Epidermal melanocyte (primary cell): Measurements from ENCODE around the gene ATP11B.

Source experiments
- DNase-seq: peaks from one replicate; pipeline ENCODE4 v3.0.0; 2011; ENCODE audit warnings: low spot score; ENCODE audit not compliant: insufficient read length

The ATP11B gene

DNA sequence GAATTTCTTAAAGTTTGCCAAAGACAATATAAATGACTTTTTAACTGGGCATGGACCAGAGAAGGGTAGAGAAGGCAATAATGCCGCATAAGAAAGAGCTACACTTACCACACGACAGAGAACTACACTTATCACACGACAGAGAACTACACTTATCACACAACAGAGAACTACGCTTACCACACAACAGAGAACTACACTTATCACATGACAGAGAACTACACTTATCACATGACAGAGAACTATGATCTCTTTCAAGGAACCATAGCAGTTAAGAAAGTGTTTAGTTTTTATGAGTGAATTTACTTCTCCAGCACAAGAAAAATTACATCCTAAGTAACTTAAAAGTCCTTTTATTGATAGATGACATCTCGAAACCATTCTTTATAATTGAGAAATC, 155.0 kb downstream of the ATP11B start:
- DNase-seq: no peak

DNA sequence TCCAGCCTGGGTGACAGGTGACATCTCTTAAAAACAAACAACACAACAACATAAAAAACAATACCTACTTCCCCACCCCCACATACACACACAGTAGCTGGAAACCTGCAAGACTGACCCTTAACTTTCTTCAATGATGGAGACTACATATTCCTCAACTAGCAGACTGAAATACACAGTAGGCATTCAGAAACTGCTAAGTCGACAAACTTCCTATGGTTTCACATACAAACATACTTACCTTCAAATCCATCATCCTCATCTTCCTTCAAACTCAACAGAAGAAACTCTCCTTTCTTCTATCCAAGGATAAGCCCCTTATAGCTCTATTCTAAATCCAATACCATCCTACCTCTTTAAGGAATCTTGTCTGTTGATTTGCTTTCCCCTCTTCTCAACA, 156.4 kb downstream of the ATP11B start:
- DNase-seq: no peak

DNA sequence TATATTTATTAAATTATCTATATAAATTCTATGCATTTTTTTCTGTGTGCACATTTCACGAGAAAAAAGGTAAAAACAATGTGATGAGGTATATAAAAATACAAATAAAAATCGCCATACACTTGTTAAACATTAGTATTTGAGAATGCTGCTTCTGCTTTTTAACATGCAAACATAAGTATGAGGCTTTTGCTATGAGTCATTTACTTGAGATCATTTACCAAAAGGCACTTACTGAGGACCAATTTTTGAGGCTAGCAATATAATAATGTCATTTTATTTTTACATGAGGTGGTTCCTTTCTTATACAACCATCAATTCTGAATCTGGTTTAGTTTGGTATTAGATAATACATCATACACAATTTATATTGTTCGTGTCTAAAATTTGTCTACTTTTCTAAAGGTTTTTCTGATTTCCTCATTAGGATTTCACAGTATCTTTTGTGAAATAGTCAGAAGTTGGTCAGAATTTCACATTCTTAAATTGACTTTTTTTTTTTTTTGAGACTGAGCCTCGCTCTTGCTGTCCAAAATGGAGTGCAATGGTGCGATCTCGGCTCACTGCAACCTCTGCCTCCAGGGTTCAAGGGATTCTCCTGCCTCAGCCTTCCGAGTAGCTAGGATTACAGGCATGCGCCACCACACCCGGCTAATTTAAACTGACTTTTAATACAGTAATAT, 161.4 kb downstream of the ATP11B start:
- DNase-seq: no peak

DNA sequence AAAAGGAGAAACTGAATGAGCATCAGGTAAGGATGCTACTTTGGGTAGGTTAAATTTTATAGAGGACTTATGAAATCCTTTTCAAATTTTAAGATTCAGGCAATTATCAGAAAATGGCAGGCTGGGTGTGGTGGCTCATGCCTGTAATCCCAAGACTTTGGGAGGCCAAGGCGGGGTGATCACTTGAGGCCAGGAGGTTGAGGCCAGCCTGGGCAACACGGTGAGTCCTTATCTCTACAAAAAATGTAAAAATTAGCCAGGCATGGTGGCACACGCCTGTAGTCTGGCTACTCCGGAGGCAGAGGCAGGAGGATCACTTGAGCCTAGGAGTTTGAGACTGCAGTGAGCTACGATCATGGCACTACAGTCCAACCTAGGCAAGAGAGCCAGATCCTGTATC, 163.9 kb downstream of the ATP11B start:
- no peak for DNase-seq

DNA sequence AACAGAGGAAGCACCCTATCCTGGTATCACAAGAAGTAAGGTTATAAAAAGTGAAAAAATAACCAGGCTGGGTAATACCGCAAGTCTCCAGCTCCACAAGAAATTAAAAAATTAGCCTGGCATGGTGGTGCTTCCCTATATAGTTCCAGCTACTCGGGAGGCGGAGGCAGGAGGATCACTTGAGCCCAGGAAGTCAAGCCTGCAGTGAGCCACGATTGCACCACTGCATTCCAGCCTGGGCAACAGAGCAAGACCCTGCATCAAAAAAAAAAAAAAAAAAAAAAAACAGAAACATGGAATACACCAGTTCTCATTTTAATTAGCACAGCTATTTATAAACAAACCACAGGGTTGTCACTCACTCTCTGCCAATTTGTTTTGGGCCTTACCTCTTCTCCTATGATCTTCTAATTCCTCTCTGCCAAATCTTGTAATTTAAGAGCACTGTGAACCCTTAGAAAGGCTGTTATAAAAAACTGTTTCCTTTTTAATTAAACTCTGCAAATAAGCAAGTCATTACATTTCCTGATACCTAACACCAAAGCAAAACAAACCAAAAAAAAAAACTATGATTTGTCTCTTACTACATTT, 164.5 kb downstream of the ATP11B start:
- DNase-seq: no peak

DNA sequence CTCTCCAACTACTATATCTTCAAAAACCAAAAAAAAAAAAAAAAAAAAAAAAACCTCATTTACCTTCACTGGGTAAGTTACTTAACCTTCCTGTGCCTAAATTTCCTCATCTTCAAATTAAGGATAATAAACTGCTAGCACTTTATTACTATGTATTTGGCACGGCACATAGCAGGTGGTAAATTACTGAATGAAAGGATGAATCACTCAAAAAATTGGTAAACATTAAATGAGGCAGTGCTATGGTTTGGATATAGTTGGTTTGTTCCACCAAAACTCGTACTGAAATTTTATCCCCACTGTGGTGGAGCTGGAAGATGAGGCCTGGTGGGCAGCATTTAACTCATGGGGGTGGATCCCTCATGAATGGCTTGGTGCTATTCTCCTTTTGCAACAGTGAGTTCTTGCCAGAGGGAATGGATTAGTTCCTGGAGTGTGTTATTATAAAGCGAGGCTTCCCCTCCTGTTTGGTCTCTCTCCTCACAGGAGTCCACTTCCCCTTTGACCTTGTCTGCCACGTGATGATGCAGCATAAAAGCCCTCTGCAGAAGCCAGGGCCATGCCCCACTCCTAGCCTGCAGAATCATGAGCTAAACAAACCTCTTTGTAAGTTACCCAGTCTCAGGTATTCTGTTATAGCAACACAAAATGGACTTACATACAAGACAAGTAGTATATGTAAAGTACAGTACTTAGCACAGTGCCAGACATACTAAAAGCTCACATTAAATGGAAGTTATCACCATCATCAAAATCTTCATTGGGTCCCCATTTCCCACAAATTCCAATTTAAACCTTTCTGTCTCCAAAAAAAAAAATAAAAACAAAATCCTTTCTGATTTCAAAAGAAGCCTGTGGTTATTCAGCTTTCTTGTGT, 166.4 kb downstream of the ATP11B start:
- no peak for DNase-seq

DNA sequence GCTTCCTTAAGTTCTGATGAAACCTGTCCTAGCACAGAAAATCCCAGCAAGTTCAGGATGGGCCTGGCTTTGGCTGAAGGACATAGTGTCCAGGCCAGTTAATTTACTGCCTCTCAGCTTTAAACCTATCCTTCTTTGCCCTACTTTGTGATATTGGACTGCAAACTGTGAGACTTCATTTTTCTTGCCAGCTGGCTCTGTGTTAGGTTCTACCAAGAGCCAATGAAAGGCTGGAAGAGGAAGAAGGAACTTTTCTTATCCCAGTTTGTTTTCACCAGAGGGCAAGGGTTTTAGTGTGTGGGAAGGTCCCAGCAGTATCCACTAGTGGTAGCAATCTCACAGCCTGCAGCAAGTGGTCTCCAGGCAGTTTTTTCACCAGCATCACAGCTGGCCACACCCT, 168.9 kb downstream of the ATP11B start:
- no peak for DNase-seq

DNA sequence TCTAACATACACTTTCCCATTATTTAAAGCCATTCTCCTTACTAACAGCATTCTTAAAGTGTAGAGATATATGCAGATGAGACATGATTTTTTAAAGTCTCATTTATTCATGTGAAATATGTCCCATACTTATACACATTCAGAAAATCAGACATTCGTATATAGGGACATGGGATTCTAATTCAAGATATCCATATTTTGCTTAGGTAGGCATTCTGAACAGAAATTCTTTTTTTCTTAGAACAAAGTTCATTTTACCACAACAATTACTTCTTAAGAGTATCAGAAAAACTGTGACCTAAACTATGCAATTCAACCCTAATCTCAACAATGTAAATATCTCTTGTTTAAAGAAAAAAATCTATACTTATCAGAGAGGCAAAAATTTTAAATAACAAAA, 170.9 kb downstream of the ATP11B start:
- DNase-seq: no peak

DNA sequence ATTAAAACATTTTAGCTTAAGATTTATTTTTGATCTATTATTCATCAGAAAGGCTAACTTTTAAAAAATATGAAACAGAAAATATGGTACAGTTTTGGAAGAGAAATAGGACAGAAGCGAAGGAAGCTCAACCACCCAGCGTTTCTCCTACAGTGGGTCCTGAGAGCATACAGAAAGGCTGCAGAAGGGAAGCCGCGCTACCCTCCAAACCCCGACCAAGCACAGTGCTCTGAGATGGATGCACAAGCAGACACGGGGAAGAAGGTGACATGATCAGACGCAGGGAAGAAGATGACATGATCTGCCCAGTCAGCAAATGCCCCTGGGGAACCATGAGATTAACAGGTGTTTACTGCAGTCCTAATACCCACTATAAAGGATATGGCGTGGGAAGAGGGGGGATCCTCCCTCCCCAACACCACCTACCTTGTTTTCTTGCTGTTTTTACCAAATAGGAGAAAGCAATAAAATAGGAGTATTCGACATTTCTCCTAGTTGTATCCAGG, 172.6 kb downstream of the ATP11B start:
- DNase-seq: no peak

DNA sequence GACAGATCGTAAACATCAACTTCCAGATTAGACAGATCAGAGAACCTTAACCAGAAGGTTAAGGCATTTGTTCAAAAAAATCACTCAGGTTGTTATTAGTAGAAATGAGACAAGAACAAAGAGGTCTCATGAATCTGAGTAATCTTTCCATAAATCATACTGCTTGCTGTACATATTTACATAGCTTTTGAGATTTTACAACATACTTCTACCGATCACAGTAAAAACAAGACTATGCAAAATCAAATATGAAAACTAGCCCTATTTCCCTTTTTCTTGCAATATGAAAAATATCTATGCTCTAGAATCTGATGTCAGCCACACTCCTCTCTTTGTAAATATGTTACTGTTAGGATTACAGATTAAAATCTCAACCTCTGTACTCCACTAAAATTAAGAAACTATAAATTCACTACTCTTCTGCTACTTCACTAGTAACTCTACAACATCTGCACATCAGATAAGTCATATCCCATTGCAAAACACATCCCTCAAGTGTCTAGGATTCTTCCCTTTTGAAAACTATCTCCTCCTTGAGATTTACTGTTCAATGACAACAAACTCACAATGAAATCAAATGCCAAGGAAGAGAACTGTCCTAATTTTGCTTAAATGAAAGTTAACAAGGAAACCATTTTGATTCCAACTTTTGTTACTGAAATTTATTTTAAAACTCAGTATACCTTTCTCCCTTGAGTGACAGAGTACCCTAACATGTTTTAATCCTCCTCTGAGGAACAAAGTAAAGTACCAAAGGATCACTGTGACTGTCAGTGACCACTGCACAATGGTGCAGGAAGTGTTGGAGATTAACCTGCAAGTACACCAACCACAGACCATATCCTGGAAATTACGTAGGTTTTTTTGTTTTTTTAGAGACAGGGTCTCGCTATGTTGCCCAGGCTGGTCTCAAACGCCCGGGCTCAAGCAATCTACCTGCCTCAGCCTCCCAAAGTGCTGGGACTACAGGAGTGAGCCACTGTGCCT, 174.2 kb downstream of the ATP11B start:
- DNase-seq: no peak

DNA sequence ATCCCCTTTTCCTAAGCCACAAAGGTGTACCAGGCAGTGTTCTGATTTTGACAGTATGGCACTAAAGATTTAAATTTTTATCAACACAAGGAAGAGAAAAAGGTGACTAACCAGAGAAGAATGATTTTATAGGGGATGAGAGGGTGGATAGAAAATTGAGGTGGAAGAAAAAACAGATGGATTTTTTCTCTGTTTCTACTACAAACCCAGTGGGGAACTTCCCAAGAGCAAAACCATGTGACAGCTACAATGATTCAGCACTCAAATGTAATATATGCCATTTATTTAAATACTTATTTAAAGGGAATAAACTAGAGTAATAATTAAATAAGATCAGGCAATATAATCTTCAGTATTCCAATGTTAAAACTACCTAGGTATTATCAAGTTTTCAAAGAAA, 176.0 kb downstream of the ATP11B start:
- no peak for DNase-seq

DNA sequence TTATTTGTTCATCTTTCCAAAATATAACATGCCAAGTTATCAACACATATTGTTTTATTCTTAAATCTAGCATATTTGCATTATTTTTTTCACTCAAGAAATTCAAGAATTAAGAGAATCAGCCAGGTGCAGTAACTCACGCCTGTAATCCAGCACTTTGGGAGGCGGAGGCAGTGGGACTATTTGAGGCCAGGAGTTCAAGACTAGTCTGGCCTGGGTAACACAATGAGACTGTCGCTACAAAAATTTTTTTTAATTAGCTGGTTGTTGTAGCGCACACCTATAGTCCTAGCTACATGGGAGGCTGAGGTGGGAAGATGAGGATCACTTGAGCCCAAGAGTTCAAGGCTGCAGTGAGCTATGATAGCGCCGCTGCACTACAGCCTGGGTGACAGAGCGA, 176.5 kb downstream of the ATP11B start:
- DNase-seq: no peak

DNA sequence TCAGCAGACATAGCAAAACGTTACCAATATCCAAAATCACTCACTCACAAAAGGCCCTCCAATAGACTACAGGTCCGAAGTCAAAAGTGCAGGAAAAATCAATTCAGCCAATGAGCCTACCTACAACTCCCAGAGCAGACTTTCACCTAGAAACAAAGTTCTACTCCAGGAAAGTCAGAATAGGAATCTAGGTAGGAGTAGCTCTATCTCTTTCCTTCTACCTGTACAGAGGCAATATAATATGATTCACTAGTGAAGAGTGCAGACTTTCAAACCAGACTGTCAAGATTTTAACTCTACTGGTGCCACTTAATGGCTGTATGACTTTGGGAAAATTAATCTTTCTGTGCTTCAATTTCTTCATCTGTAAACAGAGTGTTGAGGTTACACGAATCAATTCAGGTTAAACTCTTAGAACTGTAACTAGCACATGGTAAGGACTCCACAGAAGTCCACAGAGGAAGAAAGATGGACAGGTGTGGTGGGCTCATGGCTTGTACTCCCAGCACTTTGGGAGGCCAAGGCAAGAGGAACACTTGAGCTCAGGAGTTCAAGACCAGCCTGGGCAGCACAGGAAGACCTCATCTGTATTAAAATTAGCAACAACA, 177.6 kb downstream of the ATP11B start:
- DNase-seq: no peak
